Measurements from ENCODE around the gene CALCB. TPM values are rescaled to one million over a fixed set of nuclear protein-coding genes. Genes with fewer than 3 reads are reported as not detected.
"Not testable (repeated sequence)": the region's sequence is repeated elsewhere in the genome, so short reads cannot be mapped to it uniquely, and the experiment has no call there.

CALCB gene
- total RNA-seq, 1 experiment from 2014 or later: 22.3 TPM

DNA sequence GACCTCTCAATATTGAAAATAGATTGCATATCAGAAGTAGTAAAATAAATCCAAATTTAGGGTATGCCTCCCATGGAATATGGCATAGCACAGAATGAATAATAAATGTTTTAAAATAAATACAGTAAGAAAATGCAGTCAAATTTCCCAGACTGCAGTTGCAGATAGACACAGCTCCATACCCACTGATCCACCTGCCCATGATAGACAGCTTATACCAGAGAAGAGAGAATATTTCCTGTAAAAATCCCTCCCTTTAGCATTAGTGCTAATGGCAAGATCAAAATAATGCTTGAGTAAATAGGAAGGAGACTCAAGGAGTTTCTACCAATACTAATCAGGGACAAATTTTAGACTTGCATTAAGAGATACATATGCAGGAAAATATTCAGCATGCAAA lies 45.0 kb upstream of the CALCB start:
- no TSS peak for BruUV-seq (replicated peaks)

GRCh38 chr11:15031945-15032344 lies 41.4 kb upstream of the CALCB start:
- H3K9me3 ChIP-seq (ENCODE audit: low read depth, low read length, poor library complexity, severe bottlenecking); H3K27ac ChIP-seq (ENCODE audit: low read depth, low read length, poor library complexity, severe bottlenecking); CTCF ChIA-PET; BruUV-seq (replicated peaks); intact Hi-C loops (cut with micrococcal nuclease; ENCODE audit: unreplicated experiment); H3K4me3 ChIP-seq (ENCODE audit: low read depth, low read length, poor library complexity, severe bottlenecking); H3K36me3 ChIP-seq (ENCODE audit: insufficient read depth, low read length, poor library complexity, severe bottlenecking); POLR2A ChIA-PET (ENCODE audit: low non-redundant PET); H3K4me1 ChIP-seq (ENCODE audit: insufficient read depth, low read length, poor library complexity, severe bottlenecking); DNase-seq (ENCODE audit: low spot score); H3K27me3 ChIP-seq (replicated peaks; ENCODE audit: insufficient read depth, low read depth, low read length, poor library complexity): not testable (repeated sequence)

More for the DNA sequence above, 45.0 kb upstream of the CALCB start:
- Histone ChIP-seq H3K4me1 (ENCODE audit: insufficient read depth, low read length, poor library complexity, severe bottlenecking) (no peaks in the 10 kb centered on the region), H3K4me3 (ENCODE audit: low read depth, low read length, poor library complexity, severe bottlenecking) (no peak overlapping the region), H3K36me3 (ENCODE audit: insufficient read depth, low read length, poor library complexity, severe bottlenecking) (no peaks in the 10 kb centered on the region), H3K27ac (ENCODE audit: low read depth, low read length, poor library complexity, severe bottlenecking) (no peak overlapping the region), H3K27me3 (replicated peaks; ENCODE audit: insufficient read depth, low read depth, low read length, poor library complexity) (no peaks in the 10 kb centered on the region), H3K9me3 (ENCODE audit: low read depth, low read length, poor library complexity, severe bottlenecking) (no peaks in the 10 kb centered on the region)
- ChIA-PET POLR2A (ENCODE audit: low non-redundant PET) (no interaction called here), CTCF (no interaction called here)
- intact Hi-C loops (cut with micrococcal nuclease; ENCODE audit: unreplicated experiment): no loop called here
- DNase-seq (ENCODE audit: low spot score): no peak
- TF ChIP-seq EZH2 (IDR thresholded peaks at IDR 0.05; ENCODE audit: borderline replicate concordance, low read depth, low read length, poor library complexity, severe bottlenecking) (no peak), CTCF (conservative IDR thresholded peaks at IDR 0.05; ENCODE audit: low read depth, low read length) (no peak)

DNA sequence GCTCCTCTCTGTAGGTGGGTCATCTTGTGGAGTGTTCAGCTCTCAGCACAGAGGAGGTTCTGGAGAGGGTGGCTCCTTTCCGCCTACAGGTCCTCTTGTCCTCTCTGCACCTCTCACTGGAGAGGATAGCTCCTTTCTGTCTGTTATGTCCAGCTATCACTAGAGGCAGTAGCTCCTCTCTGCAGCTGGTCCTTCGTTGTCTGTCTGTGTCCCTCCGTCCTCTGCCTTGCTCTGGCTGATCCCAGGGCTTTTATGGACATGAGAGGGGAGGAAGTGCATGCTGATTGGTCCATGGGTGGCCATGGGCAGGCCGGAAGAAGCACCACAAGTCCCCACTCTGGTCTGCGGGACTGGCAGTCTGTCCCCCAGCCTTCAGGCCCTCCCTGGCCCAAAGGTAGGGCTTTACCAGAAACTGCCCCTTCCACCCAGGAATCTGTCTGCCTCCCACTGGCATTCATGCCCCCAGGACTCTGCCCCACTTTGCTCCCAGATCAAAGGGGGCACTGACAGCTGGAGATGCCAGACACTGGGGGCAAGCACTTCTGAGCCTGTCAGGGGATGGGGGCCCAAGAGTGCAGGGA lies 38.6 kb upstream of the CALCB start:
- DNase-seq (ENCODE audit: low spot score): no peak

More for the DNA sequence above, 38.6 kb upstream of the CALCB start:
- no peak for TF ChIP-seq EZH2 (IDR thresholded peaks at IDR 0.05; ENCODE audit: borderline replicate concordance, low read depth, low read length, poor library complexity, severe bottlenecking)
- no peak for TF ChIP-seq CTCF (conservative IDR thresholded peaks at IDR 0.05; ENCODE audit: low read depth, low read length)
- no peaks in the 10 kb centered on the region for H3K27me3 ChIP-seq (replicated peaks; ENCODE audit: insufficient read depth, low read depth, low read length, poor library complexity)
- no peaks in the 10 kb centered on the region for H3K9me3 ChIP-seq (ENCODE audit: low read depth, low read length, poor library complexity, severe bottlenecking)
- intact Hi-C loops (cut with micrococcal nuclease; ENCODE audit: unreplicated experiment): no loop called here
- ChIA-PET CTCF (no interaction called here), POLR2A (ENCODE audit: low non-redundant PET) (interaction anchor here (0.5 kb wide), 1 partner anchor 70 kb away, joined by 4 read pairs; no protein-coding TSS in a partner anchor)
- no TSS peak for BruUV-seq (replicated peaks)
- no peaks in the 10 kb centered on the region for H3K4me1 ChIP-seq (ENCODE audit: insufficient read depth, low read length, poor library complexity, severe bottlenecking)
- H3K27ac ChIP-seq (ENCODE audit: low read depth, low read length, poor library complexity, severe bottlenecking): no peak overlapping the region
- no peaks in the 10 kb centered on the region for H3K36me3 ChIP-seq (ENCODE audit: insufficient read depth, low read length, poor library complexity, severe bottlenecking)
- no peak overlapping the region for H3K4me3 ChIP-seq (ENCODE audit: low read depth, low read length, poor library complexity, severe bottlenecking)
